Peyer's patch (tissue), 4 donors: Measurements from ENCODE around the gene GAS6. TPM values are rescaled to one million over a fixed set of nuclear protein-coding genes. Genes with fewer than 3 reads are reported as not detected.
"Not testable (repeated sequence)": the region's sequence is repeated elsewhere in the genome, so short reads cannot be mapped to it uniquely, and the experiment has no call there.

Experiments used
- DNase-seq, 3 donors: peaks; one replicate each; pipeline ENCODE4 v3.0.0-alpha.2; 2017 to 2019
- H3K27ac ChIP-seq, 4 donors: fragments of 200-600 bp; sonication (generic); one replicate each; pipeline ENCODE4 v1.5.1; 2016 to 2019
- H3K27me3 ChIP-seq, 2 donors: fragments of 200-600 bp; sonication (generic); one replicate each; pipeline ENCODE4 v1.5.1; 2019
- H3K36me3 ChIP-seq, 3 donors: fragments of 200-600 bp; sonication (generic); one replicate each; pipeline ENCODE4 v1.5.1; 2016 to 2019
- H3K4me1 ChIP-seq, 4 donors: fragments of 200-600 bp; sonication (generic); one replicate each; pipeline ENCODE4 v1.5.1; 2016 to 2019
- H3K4me3 ChIP-seq, 4 donors: fragments of 200-600 bp; sonication (generic); 1 replicate in 3 of 4; 2 replicates in 1 of 4; pipeline ENCODE4 v1.5.1; 2016 to 2019; ENCODE audit warnings: mild to moderate bottlenecking in 1 of 4
- H3K9me3 ChIP-seq, 4 donors: fragments of 200-600 bp; sonication (generic); one replicate each; pipeline ENCODE4 v1.5.1; 2016 to 2019; ENCODE audit warnings: mild to moderate bottlenecking in 1 of 4
- POLR2A ChIP-seq, 2 donors: fragments of 450-650 bp; IDR thresholded peaks; one replicate each; pipeline ENCODE4 v1.5.1; 2017; ENCODE audit warnings: antibody characterized with exemption in 2 of 2, mild to moderate bottlenecking in 2 of 2, moderate library complexity in 2 of 2
- total RNA-seq, 4 donors: library from RNA; depleted of rRNA; stranded (reverse); fragments of >200 nt; gene quantifications; one replicate each; pipeline ENCODE4 v1.1.0, GENCODE V29; 2016
- TF ChIP-seq, protein P1 (sequence below), 6 experiments: fragments of 450-650 bp in 4 of 6; fragments of 200-600 bp in 2 of 6; sonication (generic) in 1 of 6; IDR thresholded peaks; one replicate each; pipeline ENCODE4 v1.5.1; 2017 to 2019; ENCODE audit warnings: antibody characterized with exemption in 6 of 6, mild to moderate bottlenecking in 3 of 6, moderate library complexity in 1 of 6

Gene GAS6
- total RNA-seq, 4 donors from 2014 or later = 132 to 226 (median 154) TPM

DNA sequence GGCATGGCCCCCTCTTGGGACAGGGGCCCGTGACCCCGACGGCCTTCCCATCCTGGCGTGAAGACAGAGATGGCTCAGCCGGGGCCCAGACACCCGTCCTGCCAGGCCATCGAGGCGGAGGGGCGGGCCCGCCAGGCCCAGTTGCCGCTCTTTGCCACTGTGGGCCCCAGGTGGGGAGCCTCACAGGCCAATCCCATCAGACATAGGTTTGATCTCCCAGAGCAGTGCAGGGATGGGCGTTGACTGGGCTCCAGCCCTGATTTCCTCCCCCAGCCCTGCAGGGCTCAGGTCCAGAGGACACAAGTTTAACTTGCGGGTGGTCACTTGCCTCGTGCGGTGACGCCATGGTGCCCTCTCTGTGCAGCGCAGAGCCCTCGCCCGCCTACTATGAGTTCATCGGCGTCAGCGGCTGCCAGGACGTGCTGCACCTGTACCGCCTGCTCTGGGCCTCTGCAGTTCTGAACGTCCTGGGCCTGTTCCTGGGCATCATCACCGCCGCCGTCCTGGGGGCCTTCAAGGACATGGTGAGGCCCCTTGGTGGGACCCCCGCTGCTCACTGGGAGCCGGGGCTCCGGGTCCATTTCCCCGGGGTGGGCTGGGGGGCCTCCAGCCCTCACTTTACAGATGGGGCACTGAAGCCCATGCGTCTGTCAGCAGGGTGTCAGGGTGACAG is 62.5 kb downstream of the GAS6 start:
- DNase-seq = peak in 1 of 3 donors; percentile 39
- no peaks in the 10 kb centered on the region for H3K9me3 ChIP-seq

DNA sequence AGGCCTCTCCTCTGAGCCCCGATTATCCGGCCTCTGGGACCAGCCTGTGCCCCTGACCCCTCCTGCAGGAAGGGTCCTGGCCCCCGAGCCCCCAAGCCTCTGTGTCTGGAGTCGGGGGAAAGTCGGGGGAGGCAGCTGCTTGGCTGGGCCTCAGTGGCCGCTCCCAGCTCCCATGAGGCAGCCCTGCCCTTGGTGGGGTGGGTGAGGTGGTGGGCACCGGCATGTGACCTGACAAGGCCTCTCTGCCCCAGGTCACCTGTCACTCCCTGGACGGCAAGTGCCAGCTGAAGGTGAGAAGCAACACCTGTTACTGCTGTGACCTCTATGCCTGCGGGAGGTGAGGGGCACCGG is 63.3 kb downstream of the GAS6 start:
- DNase-seq = no peak
- H3K9me3 ChIP-seq = no peaks in the 10 kb centered on the region
- no peak overlapping the region for H3K4me3 ChIP-seq
- no peak for TF ChIP-seq POLR2A (IDR thresholded peaks at IDR 0.05)
- TF ChIP-seq, protein P1, sequence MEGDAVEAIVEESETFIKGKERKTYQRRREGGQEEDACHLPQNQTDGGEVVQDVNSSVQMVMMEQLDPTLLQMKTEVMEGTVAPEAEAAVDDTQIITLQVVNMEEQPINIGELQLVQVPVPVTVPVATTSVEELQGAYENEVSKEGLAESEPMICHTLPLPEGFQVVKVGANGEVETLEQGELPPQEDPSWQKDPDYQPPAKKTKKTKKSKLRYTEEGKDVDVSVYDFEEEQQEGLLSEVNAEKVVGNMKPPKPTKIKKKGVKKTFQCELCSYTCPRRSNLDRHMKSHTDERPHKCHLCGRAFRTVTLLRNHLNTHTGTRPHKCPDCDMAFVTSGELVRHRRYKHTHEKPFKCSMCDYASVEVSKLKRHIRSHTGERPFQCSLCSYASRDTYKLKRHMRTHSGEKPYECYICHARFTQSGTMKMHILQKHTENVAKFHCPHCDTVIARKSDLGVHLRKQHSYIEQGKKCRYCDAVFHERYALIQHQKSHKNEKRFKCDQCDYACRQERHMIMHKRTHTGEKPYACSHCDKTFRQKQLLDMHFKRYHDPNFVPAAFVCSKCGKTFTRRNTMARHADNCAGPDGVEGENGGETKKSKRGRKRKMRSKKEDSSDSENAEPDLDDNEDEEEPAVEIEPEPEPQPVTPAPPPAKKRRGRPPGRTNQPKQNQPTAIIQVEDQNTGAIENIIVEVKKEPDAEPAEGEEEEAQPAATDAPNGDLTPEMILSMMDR (IDR thresholded peaks at IDR 0.05) = no peak
- peaks cover 0 to 6% (median 0%) of the 10 kb centered on the region in 4 donors for H3K4me1 ChIP-seq
- H3K27me3 ChIP-seq = no peaks in the 10 kb centered on the region
- no peaks in the 10 kb centered on the region for H3K36me3 ChIP-seq
- no peak overlapping the region for H3K27ac ChIP-seq

More for the DNA sequence above, 62.5 kb downstream of the GAS6 start:
- Histone ChIP-seq H3K36me3 (no peaks in the 10 kb centered on the region), H3K27me3 (no peaks in the 10 kb centered on the region), H3K4me1 (peaks cover 0 to 6% (median 0%) of the 10 kb centered on the region in 4 donors), H3K27ac (no peak overlapping the region), H3K4me3 (no peak overlapping the region)
- TF ChIP-seq, protein P1 (IDR thresholded peaks at IDR 0.05) = no peak
- no peak for TF ChIP-seq POLR2A (IDR thresholded peaks at IDR 0.05)

DNA sequence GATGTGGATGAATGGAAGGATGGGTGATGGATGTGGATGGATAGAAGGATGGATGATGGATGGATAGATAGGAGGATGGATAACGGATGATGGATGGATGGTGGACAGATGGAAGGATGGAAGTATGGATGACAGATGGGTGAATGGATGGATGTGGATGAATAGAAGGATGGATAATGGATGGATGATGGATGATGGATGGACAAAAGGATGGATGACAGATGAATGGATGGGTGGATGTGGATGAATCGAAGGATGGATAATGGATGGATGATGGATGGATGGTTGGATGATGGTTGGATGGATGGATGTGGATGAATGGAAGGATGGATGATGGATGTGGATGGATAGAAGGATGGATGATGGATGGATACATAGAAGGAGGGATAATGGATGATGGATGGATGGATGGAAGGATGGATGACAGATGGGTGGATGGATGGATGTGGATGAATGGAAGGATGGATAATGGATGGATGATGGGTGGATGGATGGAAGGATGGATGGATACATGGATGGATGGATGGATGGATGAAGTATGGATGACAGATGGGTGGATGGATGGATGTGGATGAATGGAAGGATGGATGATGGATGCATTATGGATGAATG is 65.6 kb downstream of the GAS6 start:
- Histone ChIP-seq H3K36me3 (no peaks in the 10 kb centered on the region), H3K4me3 (no peak overlapping the region), H3K27ac (no peak overlapping the region), H3K27me3 (no peaks in the 10 kb centered on the region), H3K4me1 (peaks cover 0 to 6% (median 0%) of the 10 kb centered on the region in 4 donors), H3K9me3 (no peaks in the 10 kb centered on the region)
- no peak for DNase-seq
- TF ChIP-seq POLR2A (IDR thresholded peaks at IDR 0.05) = no peak
- TF ChIP-seq, protein P1 (IDR thresholded peaks at IDR 0.05) = no peak

DNA sequence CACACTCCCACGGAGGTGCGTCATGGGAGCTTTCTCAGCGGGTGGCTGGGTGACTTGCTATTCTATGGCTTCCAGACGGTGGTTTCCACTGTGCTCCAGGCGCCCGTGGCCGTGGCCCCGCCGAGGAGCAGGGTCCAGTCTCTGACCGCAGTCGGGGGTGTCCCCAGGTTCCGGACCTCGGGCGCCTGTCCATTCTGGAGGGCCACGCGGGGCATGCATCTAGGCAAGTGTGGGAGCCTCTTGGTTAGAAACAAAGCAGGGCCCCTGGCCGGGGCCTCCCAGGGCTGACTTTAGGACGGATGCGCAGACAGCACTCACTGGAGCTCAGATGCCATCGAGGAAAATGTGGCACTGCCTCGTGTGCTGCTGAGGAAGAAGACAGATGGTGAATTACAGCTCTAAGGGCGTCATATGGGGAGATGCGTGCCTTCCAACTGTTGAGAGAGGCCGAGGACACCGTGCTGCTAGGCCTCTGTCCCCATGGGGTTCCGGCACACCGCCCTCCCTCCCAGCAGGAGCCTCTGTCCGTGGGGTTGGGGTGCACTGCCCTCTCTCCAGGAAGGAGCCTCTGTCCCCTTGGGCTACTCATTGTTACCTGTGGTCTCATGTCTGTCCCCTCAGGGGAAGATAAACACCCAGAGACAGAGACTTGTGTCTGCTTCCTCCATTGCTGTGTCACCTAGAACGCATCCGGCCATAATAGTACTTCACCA is 66.8 kb downstream of the GAS6 start:
- H3K27me3 ChIP-seq = no peaks in the 10 kb centered on the region
- no peak for TF ChIP-seq POLR2A (IDR thresholded peaks at IDR 0.05)
- TF ChIP-seq, protein P1 (IDR thresholded peaks at IDR 0.05) = no peak
- peak in 2 of 3 donors; percentile 35 to 36 for DNase-seq

DNA sequence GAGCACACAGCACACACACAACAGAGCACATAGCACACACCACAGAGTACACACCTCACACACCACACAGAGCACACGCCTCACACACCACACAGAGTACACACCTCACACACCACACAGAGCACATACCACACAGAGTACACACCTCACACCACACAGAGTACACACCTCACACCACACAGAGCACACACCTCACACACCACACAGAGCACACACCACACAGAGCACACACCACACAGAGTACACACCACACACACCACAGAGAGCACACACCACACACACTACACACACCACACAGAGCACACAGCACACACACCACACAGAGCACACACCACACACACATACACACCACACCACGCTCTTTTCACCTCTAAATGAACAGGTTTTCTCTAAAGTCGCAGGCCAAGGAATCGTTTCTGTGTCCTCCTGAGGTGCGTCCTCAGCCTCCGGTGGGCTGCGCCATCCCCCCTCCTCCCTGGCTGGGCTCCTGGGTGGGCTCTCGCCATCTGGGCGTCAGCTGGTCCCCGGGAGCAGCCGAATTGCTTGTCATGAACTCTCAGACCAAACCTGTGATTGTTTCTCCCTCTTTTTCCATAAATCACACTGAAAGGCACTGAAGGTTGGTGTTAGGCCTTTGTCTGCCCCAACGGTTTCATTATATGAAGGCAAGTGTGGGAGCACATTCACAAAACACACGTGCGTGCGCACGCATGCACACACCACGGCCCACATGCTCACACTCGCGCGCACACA is 67.5 kb downstream of the GAS6 start:
- TF ChIP-seq POLR2A (IDR thresholded peaks at IDR 0.05) = no peak
- TF ChIP-seq, protein P1 (IDR thresholded peaks at IDR 0.05) = no peak
- no peak overlapping the region for H3K27ac ChIP-seq

More for the DNA sequence above, 66.8 kb downstream of the GAS6 start:
- H3K4me3 ChIP-seq = no peak overlapping the region
- H3K27ac ChIP-seq = no peak overlapping the region
- peaks cover 0 to 5% (median 0%) of the 10 kb centered on the region in 4 donors for H3K4me1 ChIP-seq
- H3K9me3 ChIP-seq = no peaks in the 10 kb centered on the region
- no peaks in the 10 kb centered on the region for H3K36me3 ChIP-seq

DNA sequence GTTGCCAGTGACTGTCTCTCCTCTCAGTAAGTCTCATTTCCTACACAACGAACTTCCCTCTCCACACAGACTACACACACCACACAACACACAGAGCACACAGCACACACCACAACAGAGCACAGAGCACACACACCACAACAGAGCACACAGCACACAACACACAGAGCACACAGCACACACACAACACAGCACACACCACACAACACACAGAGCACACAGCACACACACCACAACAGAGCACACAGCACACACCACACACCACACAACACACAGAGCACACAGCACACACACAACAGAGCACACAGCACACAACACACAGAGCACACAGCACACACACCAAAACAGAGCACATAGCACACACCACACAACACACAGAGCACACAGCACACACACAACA is 68.5 kb downstream of the GAS6 start:
- H3K9me3 ChIP-seq, H3K4me3 ChIP-seq, H3K27ac ChIP-seq, H3K36me3 ChIP-seq, H3K27me3 ChIP-seq, DNase-seq, H3K4me1 ChIP-seq: not testable (repeated sequence)

More for the DNA sequence above, 67.5 kb downstream of the GAS6 start:
- Histone ChIP-seq H3K4me3 (no peak overlapping the region), H3K9me3 (no peaks in the 10 kb centered on the region), H3K4me1 (no peaks in the 10 kb centered on the region), H3K36me3 (no peaks in the 10 kb centered on the region), H3K27me3 (no peaks in the 10 kb centered on the region)
- peak in 2 of 3 donors; percentile 5 to 11 for DNase-seq
